ENCODE measurements around the gene C12orf56.
"Not testable (repeated sequence)": the region's sequence is repeated elsewhere in the genome, so short reads cannot be mapped to it uniquely, and the experiment has no call there.

The C12orf56 gene

DNA sequence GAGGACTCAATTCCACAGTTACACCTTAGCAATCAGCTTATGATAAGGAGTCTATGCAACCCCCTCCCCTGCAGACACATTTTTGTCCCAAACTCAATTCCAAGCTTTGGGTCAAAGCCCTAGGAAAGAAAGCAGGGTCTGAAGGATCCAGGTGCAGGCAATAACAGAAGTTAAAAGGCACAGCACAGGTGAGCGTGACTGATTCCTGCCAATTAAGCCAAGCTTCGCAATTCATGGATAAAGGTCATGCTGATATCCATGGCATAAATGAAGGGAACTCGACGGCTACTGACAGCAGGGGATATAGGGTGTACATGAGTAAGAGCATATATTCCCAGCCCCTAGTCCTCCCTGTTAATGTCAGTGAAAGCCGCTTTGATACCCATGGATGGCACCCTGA, 39.3 kb downstream of the C12orf56 start:
- Histone ChIP-seq H3K56ac (ENCODE audit: low read length) (no peak overlapping the region), H2BK15ac (replicated peaks; ENCODE audit: low read depth) (no peak overlapping the region), H3K18ac (ENCODE audit: low read length) (no peak overlapping the region), H2BK5ac (ENCODE audit: low read length) (no peak overlapping the region), H3K4ac (ENCODE audit: low read depth, low read length) (no peak overlapping the region), H3K27ac (ENCODE audit: low read depth, low read length) (no peak overlapping the region), H3K4me2 (ENCODE audit: low read length) (no peak overlapping the region), H3K36me3 (ENCODE audit: control insufficient read depth, insufficient read depth, low read length) (no peaks in the 10 kb centered on the region), H3K79me2 (ENCODE audit: control insufficient read depth, insufficient read depth, low read length) (no peaks in the 10 kb centered on the region), H4K5ac (ENCODE audit: low read length) (no peak overlapping the region), H3K4me1 (ENCODE audit: control insufficient read depth, low read depth, low read length) (no peaks in the 10 kb centered on the region), H3K23ac (ENCODE audit: low read length) (no peak overlapping the region), H3K79me1 (ENCODE audit: low read length) (no peaks in the 10 kb centered on the region), H2AK5ac (ENCODE audit: low read length) (no peak overlapping the region), H3K4me3 (ENCODE audit: low read length) (no peak overlapping the region), H3K9ac (ENCODE audit: low read length) (no peak overlapping the region), H4K8ac (ENCODE audit: low read depth, low read length) (no peak overlapping the region), H3K27me3 (ENCODE audit: insufficient read depth, low read length, poor library complexity) (no peaks in the 10 kb centered on the region), H2BK120ac (ENCODE audit: low read depth, low read length) (no peak overlapping the region)
- DNase-seq, result no peak
- WGBS (ENCODE audit: extremely low coverage, insufficient coverage, low lambda C conversion rate), result no CpG with 5 or more reads among the region's 5 CpGs

DNA sequence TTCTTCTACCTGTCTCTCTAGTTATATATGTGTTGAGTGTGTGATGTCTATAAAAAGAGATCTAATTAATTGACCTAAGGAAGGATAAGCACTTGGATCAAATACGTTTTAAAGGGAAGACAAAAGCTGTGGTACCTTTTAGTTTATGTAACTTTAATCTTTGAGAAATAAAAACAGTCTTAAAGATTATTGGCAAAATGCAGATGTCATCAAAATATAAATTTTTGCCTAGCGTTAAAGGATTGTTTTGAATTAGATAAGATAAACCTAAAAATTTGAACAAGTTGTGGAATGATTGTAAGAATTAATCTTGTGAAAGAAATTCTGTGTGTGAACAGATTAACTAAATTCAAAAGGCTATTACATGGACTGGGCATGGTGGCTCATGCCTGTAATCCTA, 42.9 kb downstream of the C12orf56 start:
- H3K27ac ChIP-seq (ENCODE audit: low read depth, low read length), result no peak overlapping the region
- no peak for DNase-seq
- H3K27me3 ChIP-seq (ENCODE audit: insufficient read depth, low read length, poor library complexity), result no peaks in the 10 kb centered on the region
- no peaks in the 10 kb centered on the region for H3K79me1 ChIP-seq (ENCODE audit: low read length)
- H4K8ac ChIP-seq (ENCODE audit: low read depth, low read length), result no peak overlapping the region
- H4K5ac ChIP-seq (ENCODE audit: low read length), result no peak overlapping the region
- WGBS (ENCODE audit: extremely low coverage, insufficient coverage, low lambda C conversion rate), result no CpG with 5 or more reads among the region's 2 CpGs
- no peak overlapping the region for H3K9ac ChIP-seq (ENCODE audit: low read length)
- no peak overlapping the region for H2BK120ac ChIP-seq (ENCODE audit: low read depth, low read length)
- H3K4ac ChIP-seq (ENCODE audit: low read depth, low read length), result no peak overlapping the region
- H3K36me3 ChIP-seq (ENCODE audit: control insufficient read depth, insufficient read depth, low read length), result no peaks in the 10 kb centered on the region
- H3K18ac ChIP-seq (ENCODE audit: low read length), result no peak overlapping the region
- H3K56ac ChIP-seq (ENCODE audit: low read length), result no peak overlapping the region
- no peak overlapping the region for H3K4me2 ChIP-seq (ENCODE audit: low read length)
- no peak overlapping the region for H2AK5ac ChIP-seq (ENCODE audit: low read length)
- H3K23ac ChIP-seq (ENCODE audit: low read length), result no peak overlapping the region
- no peak overlapping the region for H2BK5ac ChIP-seq (ENCODE audit: low read length)
- no peaks in the 10 kb centered on the region for H3K4me1 ChIP-seq (ENCODE audit: control insufficient read depth, low read depth, low read length)
- no peaks in the 10 kb centered on the region for H3K79me2 ChIP-seq (ENCODE audit: control insufficient read depth, insufficient read depth, low read length)
- H3K4me3 ChIP-seq (ENCODE audit: low read length), result no peak overlapping the region
- H2BK15ac ChIP-seq (replicated peaks; ENCODE audit: low read depth), result no peak overlapping the region

DNA sequence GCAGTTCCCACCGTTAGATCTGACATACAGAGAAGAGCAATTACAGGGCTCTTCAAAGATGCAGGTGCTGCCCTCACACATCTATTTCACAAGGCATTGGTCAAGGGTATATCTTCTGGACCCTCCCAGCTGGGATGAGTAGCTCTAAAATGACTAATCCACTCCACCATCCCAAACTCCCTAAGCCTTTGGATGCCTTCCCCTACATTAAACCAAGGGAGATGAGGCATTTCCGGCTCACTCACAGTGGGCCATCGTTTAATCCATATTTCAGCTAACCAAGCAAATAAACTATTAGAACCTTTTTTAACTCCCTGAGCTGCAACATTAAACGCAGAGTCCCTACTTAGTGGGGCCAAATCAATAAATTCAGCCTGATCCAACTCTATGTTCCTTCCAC, 45.9 kb downstream of the C12orf56 start:
- no CpG with 5 or more reads among the region's 4 CpGs for WGBS (ENCODE audit: extremely low coverage, insufficient coverage, low lambda C conversion rate)

DNA sequence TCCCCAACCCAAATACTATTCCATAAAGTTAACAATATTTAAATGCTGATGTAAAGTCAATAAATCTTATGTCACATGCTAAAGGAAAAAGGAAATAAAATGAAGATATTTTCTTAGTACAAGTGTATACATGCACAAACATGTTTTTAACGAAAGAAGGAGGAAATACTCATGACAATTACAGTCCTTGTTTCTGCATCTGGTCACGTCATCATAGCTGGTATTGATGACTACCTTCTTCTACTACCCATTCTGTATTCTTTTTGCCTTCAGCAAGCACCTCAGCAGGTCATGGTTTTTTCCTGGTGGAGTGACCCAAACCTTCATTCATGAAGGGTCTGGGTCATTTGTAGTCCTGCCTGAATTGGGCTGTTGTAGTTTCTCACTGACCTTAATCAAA, 50.0 kb downstream of the C12orf56 start:
- H3K27ac ChIP-seq (ENCODE audit: low read depth, low read length); H2BK15ac ChIP-seq (replicated peaks; ENCODE audit: low read depth); H3K79me2 ChIP-seq (ENCODE audit: control insufficient read depth, insufficient read depth, low read length); H3K36me3 ChIP-seq (ENCODE audit: control insufficient read depth, insufficient read depth, low read length); DNase-seq; H3K23ac ChIP-seq (ENCODE audit: low read length); H3K4me1 ChIP-seq (ENCODE audit: control insufficient read depth, low read depth, low read length); H3K9ac ChIP-seq (ENCODE audit: low read length); H3K4me2 ChIP-seq (ENCODE audit: low read length); H2AK5ac ChIP-seq (ENCODE audit: low read length); H3K4me3 ChIP-seq (ENCODE audit: low read length); H3K56ac ChIP-seq (ENCODE audit: low read length); H3K4ac ChIP-seq (ENCODE audit: low read depth, low read length); H4K5ac ChIP-seq (ENCODE audit: low read length); H3K79me1 ChIP-seq (ENCODE audit: low read length); H2BK120ac ChIP-seq (ENCODE audit: low read depth, low read length); H3K18ac ChIP-seq (ENCODE audit: low read length); H4K8ac ChIP-seq (ENCODE audit: low read depth, low read length); H2BK5ac ChIP-seq (ENCODE audit: low read length); H3K27me3 ChIP-seq (ENCODE audit: insufficient read depth, low read length, poor library complexity): not testable (repeated sequence)
- no CpG with 5 or more reads among the region's 2 CpGs for WGBS (ENCODE audit: extremely low coverage, insufficient coverage, low lambda C conversion rate)

More for the DNA sequence above, 45.9 kb downstream of the C12orf56 start:
- not testable (repeated sequence) for H3K23ac ChIP-seq (ENCODE audit: low read length); H3K56ac ChIP-seq (ENCODE audit: low read length); H2BK15ac ChIP-seq (replicated peaks; ENCODE audit: low read depth); H2AK5ac ChIP-seq (ENCODE audit: low read length); H3K79me2 ChIP-seq (ENCODE audit: control insufficient read depth, insufficient read depth, low read length); H3K4ac ChIP-seq (ENCODE audit: low read depth, low read length); H3K4me3 ChIP-seq (ENCODE audit: low read length); H3K79me1 ChIP-seq (ENCODE audit: low read length); H3K4me2 ChIP-seq (ENCODE audit: low read length); H3K9ac ChIP-seq (ENCODE audit: low read length); H4K5ac ChIP-seq (ENCODE audit: low read length); H3K27me3 ChIP-seq (ENCODE audit: insufficient read depth, low read length, poor library complexity); H2BK120ac ChIP-seq (ENCODE audit: low read depth, low read length); H4K8ac ChIP-seq (ENCODE audit: low read depth, low read length); H3K4me1 ChIP-seq (ENCODE audit: control insufficient read depth, low read depth, low read length); H3K18ac ChIP-seq (ENCODE audit: low read length); H3K27ac ChIP-seq (ENCODE audit: low read depth, low read length); DNase-seq; H3K36me3 ChIP-seq (ENCODE audit: control insufficient read depth, insufficient read depth, low read length); H2BK5ac ChIP-seq (ENCODE audit: low read length)

DNA sequence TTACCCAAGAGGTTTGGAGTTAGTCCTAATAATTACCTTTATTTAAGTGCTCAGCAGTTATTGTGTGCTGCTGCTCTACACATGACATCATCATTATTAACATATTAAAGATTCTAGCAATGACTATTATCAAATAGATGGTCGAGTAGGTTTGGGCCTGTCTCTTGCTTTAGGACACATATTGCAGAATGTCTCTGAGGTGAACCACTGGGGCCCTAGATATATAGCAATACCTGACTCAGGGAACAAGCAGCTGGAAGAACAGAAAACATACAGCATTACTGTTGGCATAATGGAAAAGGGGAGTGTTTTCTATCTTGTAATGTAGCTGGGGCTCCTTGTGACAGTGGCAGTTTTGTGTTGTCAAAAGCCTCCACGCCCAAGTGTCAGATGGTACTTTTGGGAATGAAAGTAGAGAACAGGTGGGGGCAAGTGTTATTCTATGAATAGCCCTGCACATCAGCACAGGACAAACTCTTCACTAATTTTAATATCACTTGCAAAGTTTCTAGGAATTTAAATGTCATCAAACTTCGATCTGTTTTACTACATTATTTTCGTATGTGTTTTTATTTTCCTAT, 54.6 kb downstream of the C12orf56 start:
- H2BK120ac ChIP-seq (ENCODE audit: low read depth, low read length), result no peak overlapping the region
- H3K4ac ChIP-seq (ENCODE audit: low read depth, low read length), result no peak overlapping the region
- no peak overlapping the region for H2AK5ac ChIP-seq (ENCODE audit: low read length)
- no peak overlapping the region for H3K18ac ChIP-seq (ENCODE audit: low read length)
- no peak overlapping the region for H2BK15ac ChIP-seq (replicated peaks; ENCODE audit: low read depth)
- no peak overlapping the region for H3K56ac ChIP-seq (ENCODE audit: low read length)
- no peak overlapping the region for H4K5ac ChIP-seq (ENCODE audit: low read length)
- H4K8ac ChIP-seq (ENCODE audit: low read depth, low read length), result no peak overlapping the region
- H3K23ac ChIP-seq (ENCODE audit: low read length), result no peak overlapping the region
- 100% methylated on average over 1 of the region's 4 CpGs for WGBS (ENCODE audit: extremely low coverage, insufficient coverage, low lambda C conversion rate)
- no peak overlapping the region for H3K4me3 ChIP-seq (ENCODE audit: low read length)
- no peaks in the 10 kb centered on the region for H3K79me2 ChIP-seq (ENCODE audit: control insufficient read depth, insufficient read depth, low read length)
- H3K27ac ChIP-seq (ENCODE audit: low read depth, low read length), result no peak overlapping the region
- no peaks in the 10 kb centered on the region for H3K27me3 ChIP-seq (ENCODE audit: insufficient read depth, low read length, poor library complexity)
- H3K4me1 ChIP-seq (ENCODE audit: control insufficient read depth, low read depth, low read length), result no peaks in the 10 kb centered on the region
- DNase-seq, result no peak
- no peak overlapping the region for H2BK5ac ChIP-seq (ENCODE audit: low read length)
- no peaks in the 10 kb centered on the region for H3K79me1 ChIP-seq (ENCODE audit: low read length)
- no peak overlapping the region for H3K9ac ChIP-seq (ENCODE audit: low read length)
- no peak overlapping the region for H3K4me2 ChIP-seq (ENCODE audit: low read length)
- no peaks in the 10 kb centered on the region for H3K36me3 ChIP-seq (ENCODE audit: control insufficient read depth, insufficient read depth, low read length)

DNA sequence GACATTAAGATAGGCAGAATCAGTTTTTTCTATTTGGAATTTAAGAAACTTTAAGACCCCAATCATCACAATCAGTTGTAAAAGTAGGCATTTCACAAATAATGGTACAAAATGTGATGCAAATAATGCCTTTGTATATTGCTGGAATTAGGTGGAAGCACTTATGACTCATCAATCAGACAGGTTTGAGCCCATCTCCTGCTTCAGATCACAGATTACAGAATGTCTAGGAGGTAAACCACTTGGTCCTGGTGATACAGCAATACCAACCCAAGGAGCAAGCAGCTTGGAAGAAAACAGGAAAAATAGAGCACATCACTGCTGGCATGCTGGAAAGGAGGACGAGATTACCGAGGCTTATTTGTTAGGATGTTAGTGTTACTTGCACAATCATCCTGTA, 57.6 kb downstream of the C12orf56 start:
- no CpG with 5 or more reads among the region's 2 CpGs for WGBS (ENCODE audit: extremely low coverage, insufficient coverage, low lambda C conversion rate)
- H3K27me3 ChIP-seq (ENCODE audit: insufficient read depth, low read length, poor library complexity), result no peaks in the 10 kb centered on the region
- no peaks in the 10 kb centered on the region for H3K79me2 ChIP-seq (ENCODE audit: control insufficient read depth, insufficient read depth, low read length)
- H4K8ac ChIP-seq (ENCODE audit: low read depth, low read length), result no peak overlapping the region
- H2BK120ac ChIP-seq (ENCODE audit: low read depth, low read length), result no peak overlapping the region
- H3K4ac ChIP-seq (ENCODE audit: low read depth, low read length), result no peak overlapping the region
- H3K4me2 ChIP-seq (ENCODE audit: low read length), result no peak overlapping the region
- no peaks in the 10 kb centered on the region for H3K79me1 ChIP-seq (ENCODE audit: low read length)
- H4K5ac ChIP-seq (ENCODE audit: low read length), result no peak overlapping the region
- H2BK5ac ChIP-seq (ENCODE audit: low read length), result no peak overlapping the region
- no peak for DNase-seq
- H3K18ac ChIP-seq (ENCODE audit: low read length), result no peak overlapping the region
- no peaks in the 10 kb centered on the region for H3K4me1 ChIP-seq (ENCODE audit: control insufficient read depth, low read depth, low read length)
- H2BK15ac ChIP-seq (replicated peaks; ENCODE audit: low read depth), result no peak overlapping the region
- H3K23ac ChIP-seq (ENCODE audit: low read length), result no peak overlapping the region
- H2AK5ac ChIP-seq (ENCODE audit: low read length), result no peak overlapping the region
- no peak overlapping the region for H3K4me3 ChIP-seq (ENCODE audit: low read length)
- H3K27ac ChIP-seq (ENCODE audit: low read depth, low read length), result no peak overlapping the region
- no peaks in the 10 kb centered on the region for H3K36me3 ChIP-seq (ENCODE audit: control insufficient read depth, insufficient read depth, low read length)
- no peak overlapping the region for H3K9ac ChIP-seq (ENCODE audit: low read length)
- no peak overlapping the region for H3K56ac ChIP-seq (ENCODE audit: low read length)
